GM10248 (cell line): ENCODE measurements around the gene WDR45B.

Experiments used
- CTCF ChIA-PET: fragments of 300-600 bp; sonication (Branson Sonifier 250); formaldehyde crosslinking; extraction: SDS; loops from one replicate; lab custom pipeline; 2021; ENCODE audit warnings: antibody characterized with exemption; lab: Yijun Ruan, JAX
- POLR2A ChIA-PET: fragments of 350-650 bp; sonication (Branson Sonifier 250); formaldehyde crosslinking; extraction: SDS; loops from one replicate; lab custom pipeline; 2020; ENCODE audit warnings: antibody characterized with exemption; lab: Yijun Ruan, JAX
- DNase-seq: peaks from one replicate; pipeline ENCODE4 v3.0.0; 2012; ENCODE audit errors: extremely low spot score
- TF ChIP-seq, protein P1 (sequence below): IDR thresholded peaks from 2 replicates; pipeline ENCODE4 v1.5.1; 2012; ENCODE audit warnings: mild to moderate bottlenecking, low read depth; ENCODE audit errors: extremely low read depth, missing control alignments, control extremely low read depth

WDR45B gene

DNA sequence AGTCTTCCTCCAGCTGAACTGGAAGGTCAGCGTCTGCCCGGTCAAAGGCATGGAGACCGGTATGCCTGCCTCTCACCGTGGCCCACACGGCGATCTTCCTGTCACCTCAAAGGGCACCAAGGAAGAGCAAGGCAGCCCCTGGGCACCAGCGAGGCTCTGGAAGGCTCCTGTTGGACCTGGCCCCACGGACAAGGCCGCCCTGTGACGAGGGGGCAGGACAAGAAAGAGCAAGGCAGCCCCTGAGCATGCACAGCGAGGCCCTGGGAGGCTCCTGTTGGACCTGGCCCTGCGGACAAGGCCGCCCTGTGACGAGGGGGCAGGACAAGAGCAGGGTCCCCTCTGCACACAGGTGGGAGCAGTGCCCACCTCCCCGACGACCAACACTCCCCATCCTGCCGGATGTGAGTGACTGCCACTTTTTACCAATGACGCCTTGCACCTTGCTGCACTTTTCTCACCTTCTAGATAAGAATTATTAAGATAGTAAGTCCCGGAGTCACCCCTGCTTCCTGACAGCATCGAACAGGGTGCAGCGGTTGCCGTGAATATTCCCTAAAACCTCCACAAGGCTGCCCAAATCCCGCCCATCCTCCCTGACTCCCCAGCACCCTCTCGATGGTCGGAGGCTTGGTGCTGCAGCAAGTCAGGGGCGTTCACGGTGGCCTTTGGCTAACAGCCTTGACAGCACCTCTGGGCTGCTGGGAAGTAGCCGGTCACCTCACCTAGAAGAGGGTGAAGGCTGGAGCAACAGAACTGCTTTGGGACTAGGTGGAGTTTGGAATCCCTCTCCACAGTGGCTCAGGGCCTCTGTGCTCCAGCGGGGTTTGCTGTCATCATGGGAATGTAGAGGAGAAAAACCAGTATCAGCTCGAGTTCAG is 5.6 kb upstream of the WDR45B start:
- POLR2A ChIA-PET = no interaction called here
- DNase-seq = no peak
- TF ChIP-seq, protein P1, sequence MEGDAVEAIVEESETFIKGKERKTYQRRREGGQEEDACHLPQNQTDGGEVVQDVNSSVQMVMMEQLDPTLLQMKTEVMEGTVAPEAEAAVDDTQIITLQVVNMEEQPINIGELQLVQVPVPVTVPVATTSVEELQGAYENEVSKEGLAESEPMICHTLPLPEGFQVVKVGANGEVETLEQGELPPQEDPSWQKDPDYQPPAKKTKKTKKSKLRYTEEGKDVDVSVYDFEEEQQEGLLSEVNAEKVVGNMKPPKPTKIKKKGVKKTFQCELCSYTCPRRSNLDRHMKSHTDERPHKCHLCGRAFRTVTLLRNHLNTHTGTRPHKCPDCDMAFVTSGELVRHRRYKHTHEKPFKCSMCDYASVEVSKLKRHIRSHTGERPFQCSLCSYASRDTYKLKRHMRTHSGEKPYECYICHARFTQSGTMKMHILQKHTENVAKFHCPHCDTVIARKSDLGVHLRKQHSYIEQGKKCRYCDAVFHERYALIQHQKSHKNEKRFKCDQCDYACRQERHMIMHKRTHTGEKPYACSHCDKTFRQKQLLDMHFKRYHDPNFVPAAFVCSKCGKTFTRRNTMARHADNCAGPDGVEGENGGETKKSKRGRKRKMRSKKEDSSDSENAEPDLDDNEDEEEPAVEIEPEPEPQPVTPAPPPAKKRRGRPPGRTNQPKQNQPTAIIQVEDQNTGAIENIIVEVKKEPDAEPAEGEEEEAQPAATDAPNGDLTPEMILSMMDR = no peak
- CTCF ChIA-PET = no interaction called here

DNA sequence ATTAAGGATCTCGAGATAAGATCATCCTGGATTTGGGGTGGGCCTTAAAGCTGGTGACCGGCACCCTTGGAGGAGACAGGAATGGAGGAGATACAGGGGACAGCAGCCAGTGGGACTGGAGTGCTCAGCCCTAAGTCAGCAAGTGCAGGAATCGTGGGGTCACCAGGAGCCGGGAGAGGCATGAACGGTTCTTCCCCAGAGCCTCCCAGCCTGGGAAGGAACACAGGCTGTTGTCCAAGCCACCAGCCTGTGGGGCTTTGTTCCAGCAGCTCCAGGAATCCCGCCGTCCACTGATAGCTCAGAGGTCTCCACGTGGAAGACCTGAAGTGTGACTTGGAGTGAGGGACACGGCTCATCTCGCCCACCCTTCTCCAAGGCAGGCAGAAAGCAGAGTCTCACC is 2.5 kb upstream of the WDR45B start:
- TF ChIP-seq, protein P1 = no peak
- no peak for DNase-seq
- ChIA-PET POLR2A (no interaction called here), CTCF (no interaction called here)

DNA sequence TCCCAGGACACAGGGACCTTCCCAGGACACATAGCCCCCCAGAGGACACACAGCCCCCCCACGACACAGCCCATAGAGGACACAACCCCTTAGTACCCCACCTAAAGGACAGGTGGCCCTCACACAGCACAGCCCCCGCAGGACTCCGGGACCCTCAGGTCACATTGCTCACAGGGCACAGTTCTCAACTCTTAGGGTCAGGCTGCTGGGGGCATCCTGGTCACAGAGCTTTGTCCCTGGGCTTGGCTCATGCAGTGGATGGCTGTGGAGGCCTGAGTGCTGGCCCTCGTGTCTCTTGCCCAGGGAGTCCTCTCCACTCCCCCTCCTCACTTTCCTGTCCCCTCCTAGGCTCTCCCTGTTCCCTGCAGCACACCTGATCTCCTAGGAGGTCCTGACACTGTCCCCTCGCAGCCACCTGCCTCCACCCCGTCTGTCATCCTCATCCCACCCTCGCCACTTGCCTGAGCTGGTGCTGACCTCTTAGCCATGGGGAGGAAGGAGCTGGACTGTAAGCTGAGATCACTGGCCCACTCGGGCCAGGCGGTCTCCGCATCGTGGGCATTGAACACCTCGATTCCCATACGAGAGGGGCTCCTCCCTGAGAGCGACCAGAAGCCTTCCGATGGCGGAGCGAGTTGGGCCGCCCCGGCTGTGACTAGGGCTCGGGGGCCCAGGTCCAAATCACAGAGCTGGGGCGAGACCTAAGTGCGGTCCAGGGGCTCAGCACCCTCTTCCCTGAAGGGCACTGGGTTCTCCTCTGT is 1.4 kb upstream of the WDR45B start:
- no peak for DNase-seq
- ChIA-PET CTCF (no interaction called here), POLR2A (no interaction called here)
- TF ChIP-seq, protein P1 = no peak

DNA sequence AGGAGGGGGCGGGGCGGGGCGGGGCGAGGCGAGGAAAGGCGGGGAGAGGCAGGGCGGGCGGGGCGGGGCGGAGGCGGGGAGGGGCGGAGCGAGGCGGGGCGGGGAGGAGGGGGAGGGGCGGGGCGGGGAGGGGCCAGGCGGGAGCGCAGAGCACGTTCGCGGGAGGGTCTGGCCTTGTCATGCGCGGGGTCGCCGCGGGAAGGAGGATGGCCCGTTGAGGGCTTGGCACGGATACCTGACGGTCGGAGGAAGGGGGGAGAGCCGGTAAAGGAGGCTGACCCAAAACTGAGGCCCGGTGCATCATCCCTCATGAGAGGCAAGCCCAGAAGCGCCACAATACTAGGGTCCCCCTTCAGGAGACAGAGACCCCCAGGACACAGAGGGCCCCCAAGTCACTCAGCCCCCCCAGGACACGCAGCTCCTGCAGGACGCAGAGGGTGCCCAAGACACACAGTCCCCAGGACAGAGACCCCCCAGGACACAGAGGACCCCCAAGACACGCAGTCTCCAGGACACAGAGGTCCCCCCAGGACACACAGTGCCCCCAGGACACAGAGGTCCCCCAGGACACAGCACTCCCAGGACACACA is 593 bp upstream of the WDR45B start:
- CTCF ChIA-PET = interaction anchor here (0.7 kb wide), 1 partner anchor 20 kb away, joined by 3 read pairs; no protein-coding TSS in a partner anchor
- TF ChIP-seq, protein P1 = no peak
- DNase-seq = peak; percentile 79
- POLR2A ChIA-PET = no interaction called here

DNA sequence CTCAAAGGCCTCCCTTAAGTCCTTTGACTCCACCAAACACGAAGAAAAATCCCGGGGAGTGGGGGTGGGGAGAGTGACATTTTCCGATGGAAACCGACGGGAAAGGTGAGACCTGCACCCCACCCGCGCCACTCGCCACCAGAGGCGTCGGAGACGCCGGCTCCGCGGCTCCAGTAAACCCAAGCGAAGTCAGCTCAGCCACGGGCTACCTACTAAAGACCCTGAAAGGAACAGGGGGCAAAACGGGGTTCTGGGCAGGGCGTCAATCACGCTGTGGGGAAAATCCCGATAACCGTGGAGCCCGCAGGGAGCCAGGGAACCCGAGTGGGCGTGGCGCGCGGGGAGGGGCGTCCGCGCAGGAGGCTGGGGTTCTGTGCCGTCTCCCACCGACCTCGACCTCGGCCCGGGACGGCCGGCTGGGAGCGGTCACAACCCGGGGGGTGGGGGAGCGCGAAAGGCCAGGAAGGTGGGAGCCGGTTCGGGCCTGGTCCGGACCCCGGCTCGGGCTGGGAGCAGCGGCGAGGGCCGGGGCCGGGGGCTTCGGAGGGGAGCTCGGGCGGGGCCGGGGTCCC is 565 bp downstream of the WDR45B start:
- ChIA-PET CTCF (no interaction called here), POLR2A (no interaction called here)
- peak; percentile 53 for DNase-seq
- TF ChIP-seq, protein P1 = peak; percentile 7

DNA sequence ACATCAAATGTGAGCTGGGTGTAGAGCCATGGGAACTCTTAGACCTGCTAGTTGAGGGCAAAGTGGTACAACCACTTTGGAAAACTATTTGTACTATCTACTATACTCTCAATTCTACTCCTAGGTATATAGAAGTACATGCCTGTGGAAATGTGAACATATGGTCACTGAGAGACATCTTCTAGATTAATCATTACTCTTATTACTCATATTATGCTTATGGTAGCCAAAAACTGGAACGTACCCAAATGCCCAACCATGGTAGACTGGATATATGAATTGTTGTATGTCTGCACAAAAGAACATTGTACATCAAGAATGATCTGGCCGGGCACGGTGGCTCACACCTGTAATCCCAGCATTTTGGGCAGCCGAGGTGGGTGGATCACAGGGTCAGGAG is 2.7 kb downstream of the WDR45B start:
- CTCF ChIA-PET = no interaction called here
- no peak for DNase-seq
- POLR2A ChIA-PET = no interaction called here
- TF ChIP-seq, protein P1 = no peak
